Activated CD4-positive, CD25-positive, alpha-beta regulatory T cell treated with anti-CD3 and anti-CD28 coated beads, Interleukin-2, amount 50 U/mL, for 72 hours (primary cell): ENCODE results near the gene UFC1.
"Not testable (repeated sequence)": the region's sequence is repeated elsewhere in the genome, so short reads cannot be mapped to it uniquely, and the experiment has no call there.

Source experiments
- DNase-seq: peaks from one replicate; pipeline ENCODE4 v3.0.0; 2021

UFC1 gene

GRCh38 chr1:161153682-161154337, at the start of gene UFC1:
Gene UFC1 (plus strand): TSS chr1:161153978. CDS start chr1:161153998, 20 bp downstream.
- DNase-seq: peak; percentile 80

GRCh38 chr1:161106431-161106830, 47.3 kb upstream of the UFC1 start:
- no peak for DNase-seq

- no peak for DNase-seq
Measured at GRCh38 chr1:161111117-161111516, 42.7 kb upstream of the UFC1 start.

- DNase-seq: no peak
Measured at GRCh38 chr1:161111527-161111926, 42.3 kb upstream of the UFC1 start.

GRCh38 chr1:161113915-161114314, 39.9 kb upstream of the UFC1 start:
- no peak for DNase-seq

- DNase-seq: no peak
Measured at GRCh38 chr1:161114556-161114955, 39.2 kb upstream of the UFC1 start.

- DNase-seq: no peak
Measured at GRCh38 chr1:161115132-161115711, 38.6 kb upstream of the UFC1 start.

- not testable (repeated sequence) for DNase-seq
Measured at GRCh38 chr1:161115961-161116360, 37.8 kb upstream of the UFC1 start.

- peak; percentile 87 for DNase-seq
Measured at GRCh38 chr1:161117759-161118581, 35.8 kb upstream of the UFC1 start, which contains the start of the genes NIT1 and PFDN2. Gene NIT1 (plus strand): TSS chr1:161118105. CDS start chr1:161118177, 72 bp downstream. Gene PFDN2 (minus strand): TSS chr1:161118037. CDS start chr1:161118026, 11 bp downstream.

- no peak for DNase-seq
Measured at GRCh38 chr1:161119092-161119903, 34.5 kb upstream of the UFC1 start.

- no peak for DNase-seq
Measured at GRCh38 chr1:161121042-161121650, 32.6 kb upstream of the UFC1 start.

- DNase-seq: no peak
Measured at GRCh38 chr1:161121834-161122233, 31.9 kb upstream of the UFC1 start.

GRCh38 chr1:161122967-161123366, 30.8 kb upstream of the UFC1 start:
- DNase-seq: no peak

- no peak for DNase-seq
Measured at GRCh38 chr1:161127649-161128048, 26.1 kb upstream of the UFC1 start.

GRCh38 chr1:161128591-161129420, 25.0 kb upstream of the UFC1 start:
- DNase-seq: no peak

- DNase-seq: no peak
Measured at GRCh38 chr1:161130266-161130665, 23.5 kb upstream of the UFC1 start.

GRCh38 chr1:161131523-161132409, 22.0 kb upstream of the UFC1 start:
- DNase-seq: no peak

- peak; percentile 87 for DNase-seq
Measured at GRCh38 chr1:161132410-161133219, 21.2 kb upstream of the UFC1 start, which contains the start of gene DEDD. Gene DEDD (minus strand): TSS chr1:161132667. CDS start chr1:161124462, 8,205 bp downstream.

- DNase-seq: no peak
Measured at GRCh38 chr1:161133220-161133740, 20.5 kb upstream of the UFC1 start.
